IPS-NIHi7 (cell line): ENCODE data around the gene CASZ1.
A peak's percentile ranks its signal among the peaks of the same experiment; 100 is the strongest.

Source experiments
- DNase-seq: peaks from one replicate; pipeline ENCODE4 v3.0.0; 2012; ENCODE audit warnings: mixed read lengths; ENCODE audit errors: extremely low spot score

Gene CASZ1

GRCh38 chr1:10686404-10687040 lies 109.9 kb downstream of the CASZ1 start:
- DNase-seq = no peak

- no peak for DNase-seq
Measured at GRCh38 chr1:10685808-10686403, 110.5 kb downstream of the CASZ1 start.

DNA sequence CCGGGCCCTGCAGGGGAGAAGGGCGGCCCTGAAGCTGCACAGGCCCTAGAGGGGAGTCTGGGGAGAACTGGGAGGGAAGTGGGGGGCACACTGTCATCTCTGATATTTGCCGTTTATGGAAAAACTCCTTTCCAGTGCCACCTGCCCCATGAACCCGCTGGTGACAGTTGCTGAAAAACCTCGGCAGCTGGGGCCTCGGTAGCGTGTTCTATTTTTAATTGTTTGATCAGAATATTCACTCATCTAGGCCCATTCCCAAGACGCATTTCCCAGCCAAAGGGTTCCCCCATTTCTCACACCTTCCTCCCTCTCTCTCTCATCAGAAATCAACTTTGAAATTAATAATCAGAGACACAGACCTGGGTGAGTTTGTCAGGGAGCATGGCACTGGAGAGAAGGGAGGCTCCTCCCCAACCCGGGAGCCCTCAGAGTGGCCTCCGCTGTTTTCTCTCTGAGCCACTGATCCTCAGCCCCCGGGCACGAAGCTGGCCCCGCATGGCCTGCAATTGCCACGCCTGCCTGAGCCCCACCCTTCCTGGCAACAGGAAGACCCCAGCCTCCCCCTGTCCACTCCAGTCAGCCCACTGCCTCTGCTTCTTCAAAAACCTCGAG lies 111.1 kb downstream of the CASZ1 start:
- no peak for DNase-seq

GRCh38 chr1:10684221-10684620 lies 112.2 kb downstream of the CASZ1 start:
- DNase-seq = no peak

- no peak for DNase-seq
Measured at GRCh38 chr1:10682449-10683309, 113.8 kb downstream of the CASZ1 start.

- DNase-seq = no peak
Measured at GRCh38 chr1:10682108-10682445, 114.4 kb downstream of the CASZ1 start.

DNA sequence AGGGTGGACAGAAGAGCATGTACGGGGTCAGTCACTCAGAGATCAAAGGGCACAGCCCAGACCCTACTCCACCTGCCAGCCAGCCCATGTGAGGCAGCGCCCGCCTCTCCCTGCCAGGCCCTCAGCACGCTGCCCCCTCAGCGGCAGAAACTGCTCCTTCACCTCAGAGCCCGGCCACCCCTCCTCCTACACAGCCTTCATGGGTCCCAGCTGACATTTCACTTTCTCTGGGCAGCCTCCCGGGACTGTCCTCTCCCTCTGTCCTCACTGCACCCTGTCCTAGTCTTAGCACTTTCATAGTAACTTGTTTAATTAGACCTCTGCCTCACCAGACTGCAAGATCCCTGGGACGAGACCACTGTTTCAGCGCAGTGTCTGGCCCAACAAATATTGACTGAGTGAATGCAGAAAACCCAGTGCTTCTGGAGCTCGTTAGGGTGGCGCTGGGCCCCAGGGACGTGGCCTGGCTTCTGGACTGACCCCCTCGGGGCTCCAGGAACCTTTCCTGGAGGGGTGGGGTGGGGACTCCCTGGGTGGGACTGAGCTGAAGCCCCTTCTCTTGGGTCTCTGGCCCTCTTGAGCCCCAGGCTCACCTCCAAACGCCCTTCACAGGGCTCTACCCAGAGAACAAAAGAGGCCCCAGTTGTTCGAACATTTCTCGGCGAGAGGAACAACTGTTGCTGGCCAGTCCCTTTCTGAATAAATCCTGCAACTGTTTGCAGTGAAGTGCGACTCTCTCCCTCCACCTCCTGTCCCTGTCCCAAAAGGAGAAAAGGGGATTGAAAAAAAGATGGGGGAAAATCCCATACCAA lies 114.9 kb downstream of the CASZ1 start:
- no peak for DNase-seq

DNA sequence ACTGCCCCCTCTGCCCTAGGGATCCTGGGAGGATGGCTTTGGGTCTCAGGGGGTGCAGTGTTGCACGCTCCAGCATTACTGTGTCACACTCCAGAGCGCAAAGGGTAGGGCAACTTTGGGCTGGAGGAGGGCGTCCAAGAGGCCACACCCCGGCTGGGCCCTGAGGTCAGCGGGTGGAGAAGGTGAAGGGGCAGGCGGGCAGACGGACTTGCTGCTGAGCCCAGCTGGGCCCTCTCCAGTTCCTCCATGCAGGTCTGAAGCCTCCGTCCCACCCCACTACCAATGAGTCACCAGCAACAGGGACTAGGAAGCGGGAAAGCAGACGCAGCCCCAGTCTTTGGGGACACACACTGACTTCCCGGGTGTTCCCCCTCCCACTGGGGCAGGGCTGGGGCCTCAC lies 116.0 kb downstream of the CASZ1 start:
- no peak for DNase-seq

GRCh38 chr1:10679496-10680220 lies 116.8 kb downstream of the CASZ1 start:
- DNase-seq = peak; percentile 88

DNA sequence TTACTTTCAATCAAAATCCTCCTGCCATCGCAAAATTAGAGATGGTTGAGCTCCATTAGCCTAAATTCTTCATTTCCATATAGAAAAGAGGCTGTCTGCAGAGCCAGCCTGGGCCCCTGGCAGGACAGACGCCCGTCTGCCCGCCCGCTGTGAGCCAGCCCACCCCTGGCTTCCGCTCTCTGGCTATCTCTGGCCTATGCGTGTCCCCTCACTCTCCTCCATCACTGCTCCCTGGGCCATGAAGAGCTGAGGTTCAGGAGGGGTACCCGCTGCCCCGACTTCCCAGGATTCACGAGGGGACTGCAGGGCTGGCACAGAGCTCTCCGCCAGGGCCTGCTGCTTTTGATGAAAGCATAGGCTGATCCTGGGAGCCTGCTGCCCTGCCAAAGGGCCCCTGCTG lies 117.6 kb downstream of the CASZ1 start:
- no peak for DNase-seq

GRCh38 chr1:10678402-10678801 lies 118.0 kb downstream of the CASZ1 start:
- DNase-seq = no peak

DNA sequence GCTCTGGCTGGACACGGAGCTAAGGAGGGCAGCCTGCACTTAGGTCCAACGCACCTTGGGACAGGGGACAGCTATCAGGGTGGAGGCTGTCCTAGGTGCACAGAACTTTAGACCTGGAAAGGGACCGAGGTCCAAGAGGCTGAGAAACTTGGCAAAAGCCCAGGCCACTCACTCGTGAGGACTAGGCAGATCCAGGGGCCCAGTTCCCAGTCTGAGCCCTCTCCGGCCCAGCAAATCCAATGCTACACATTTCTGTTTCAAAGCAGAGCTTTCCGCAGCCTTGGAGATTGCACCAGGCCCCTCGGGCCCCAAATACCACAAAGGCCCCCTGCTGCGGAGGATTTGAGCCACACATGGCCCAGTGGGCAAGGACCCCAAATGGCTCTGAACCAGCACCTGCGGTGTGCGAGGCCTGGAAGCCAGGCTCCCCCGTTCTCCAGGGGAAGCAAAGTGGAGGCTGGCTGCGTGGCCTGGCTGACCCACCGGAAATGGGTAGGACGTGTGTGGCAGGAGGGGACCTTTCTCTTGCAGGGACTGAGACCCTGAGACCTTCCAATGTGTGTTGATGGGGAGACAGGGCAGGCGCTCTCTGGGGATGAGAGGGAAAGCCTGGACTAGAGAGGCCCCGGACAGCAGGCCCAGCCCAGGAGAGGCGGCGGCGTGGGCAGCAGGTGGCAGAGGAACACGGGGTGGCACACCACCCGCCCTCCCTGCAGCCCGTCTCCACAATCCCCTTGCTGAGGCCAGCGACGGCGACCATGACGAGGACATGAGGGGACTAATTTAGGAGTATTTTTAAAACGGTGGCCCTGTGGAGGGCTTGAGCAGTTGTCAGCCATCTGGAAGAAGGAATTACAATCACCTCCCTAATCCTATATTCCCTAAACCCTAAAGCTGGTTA lies 118.7 kb downstream of the CASZ1 start:
- no peak for DNase-seq

DNA sequence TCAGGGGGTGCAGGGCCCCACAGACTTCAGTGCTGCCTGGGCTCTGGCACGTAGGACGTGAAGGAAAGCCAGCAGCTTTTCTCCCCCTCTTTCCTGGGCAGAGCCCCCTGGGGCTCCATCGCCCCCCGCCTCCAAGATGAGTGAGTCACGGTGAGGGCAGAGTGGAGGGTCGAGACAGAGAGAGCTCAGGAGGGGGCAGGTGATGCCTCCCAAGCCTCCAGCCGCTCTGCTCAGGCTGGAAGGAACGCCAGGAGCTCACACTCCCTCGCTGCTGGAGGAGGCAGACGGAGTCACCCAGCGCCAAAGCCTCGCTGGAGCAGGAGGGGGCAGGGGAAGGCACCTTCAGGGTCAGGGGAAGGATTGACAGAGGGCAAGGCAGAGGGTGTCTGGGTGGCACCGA lies 119.5 kb downstream of the CASZ1 start:
- no peak for DNase-seq

- DNase-seq = no peak
Measured at GRCh38 chr1:10675813-10676212, 120.6 kb downstream of the CASZ1 start.

DNA sequence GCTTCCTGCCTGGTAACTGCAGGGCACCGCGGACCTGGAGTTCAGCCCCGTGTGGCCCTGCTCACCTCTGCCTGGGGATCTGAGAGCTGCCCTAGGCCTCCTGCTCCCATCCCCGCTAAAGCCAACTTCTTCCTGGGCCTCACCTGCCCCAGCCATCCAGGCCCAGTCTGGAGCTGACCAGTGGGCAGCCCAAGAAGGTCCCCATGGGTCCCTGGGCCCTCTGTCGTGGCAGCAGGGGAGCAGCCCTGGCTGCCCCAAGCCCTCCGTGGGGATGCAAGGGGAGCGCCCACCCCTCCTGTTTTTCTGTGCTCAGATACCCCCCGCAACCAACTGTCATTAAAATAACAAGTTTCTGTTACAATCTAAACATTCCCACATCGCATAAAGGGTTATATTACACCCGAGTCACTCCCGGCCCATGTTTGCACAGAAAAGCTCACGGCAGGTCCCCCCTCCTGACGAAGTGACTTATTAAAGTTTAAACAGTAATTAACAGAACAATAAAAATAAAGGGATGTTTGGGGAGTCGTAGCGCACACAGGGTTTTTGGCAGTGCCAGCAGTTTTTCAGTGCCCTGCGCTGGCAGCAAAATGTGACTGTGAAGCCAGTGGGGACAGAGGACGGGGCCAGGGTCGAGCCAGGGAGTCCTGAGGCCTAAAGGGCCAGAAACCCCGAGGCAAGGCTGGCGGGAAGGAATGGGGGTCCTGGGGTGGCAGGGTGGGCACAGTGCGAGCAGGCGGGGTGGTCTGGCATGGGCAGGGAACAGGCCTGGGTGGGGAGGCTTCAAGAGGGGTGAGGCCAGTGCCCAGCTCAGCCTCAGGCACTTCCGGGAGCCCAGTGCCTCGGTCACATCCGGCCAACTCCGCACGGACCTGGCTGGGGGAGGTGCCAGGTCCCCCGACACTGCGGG lies 121.5 kb downstream of the CASZ1 start:
- no peak for DNase-seq

- DNase-seq = no peak
Measured at GRCh38 chr1:10674222-10674621, 122.2 kb downstream of the CASZ1 start.

DNA sequence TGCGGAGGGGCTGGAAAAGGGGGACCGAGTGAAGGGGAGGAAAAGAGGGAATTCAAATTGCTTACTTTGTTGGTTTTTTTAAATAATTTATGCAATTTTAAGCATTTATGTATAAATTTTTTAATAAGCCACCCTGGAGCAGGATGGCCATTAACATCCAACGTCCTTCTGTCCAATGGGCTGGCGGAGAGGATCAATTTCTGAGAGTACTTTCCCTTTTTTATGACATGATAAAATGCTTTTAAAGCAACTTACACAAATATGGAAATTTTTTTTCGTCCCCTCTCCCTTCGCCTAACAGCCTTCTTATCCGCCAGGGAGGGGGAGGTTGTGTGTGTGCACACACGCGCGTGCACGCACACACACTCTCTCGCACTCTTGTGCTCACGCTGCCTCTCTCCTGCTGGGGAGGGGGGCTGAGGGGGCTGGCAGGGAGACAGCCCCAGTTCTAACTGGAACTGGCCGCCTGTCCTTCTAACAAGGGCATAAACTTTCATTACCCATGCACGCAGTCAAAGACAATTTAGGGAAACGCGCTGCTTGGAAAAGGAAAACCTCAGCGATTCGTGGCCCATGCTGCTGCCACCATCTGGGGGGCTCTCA lies 123.2 kb downstream of the CASZ1 start:
- no peak for DNase-seq

GRCh38 chr1:10672343-10673050 lies 123.9 kb downstream of the CASZ1 start:
- no peak for DNase-seq
